Activated CD4-positive, alpha-beta T cell treated with anti-CD3 and anti-CD28 coated beads, Interleukin-2, amount 10 ng/mL, durations not matched to agents 7 days and 5 days (primary cell): ENCODE data around the gene NOP9. TPM values are rescaled to one million over a fixed set of nuclear protein-coding genes. Genes with fewer than 3 reads are reported as not detected.

Experiments
- CTCF ChIA-PET: fragments of 350-600 bp; sonication (Branson Sonifier 250); formaldehyde crosslinking; loops from one replicate; lab custom pipeline; 2021; ENCODE audit warnings: antibody characterized with exemption; lab: Charles Lee
- POLR2A ChIA-PET: fragments of 350-600 bp; sonication (Branson Sonifier 250); formaldehyde crosslinking; loops from one replicate; lab custom pipeline; 2021; ENCODE audit warnings: antibody characterized with exemption; lab: Charles Lee
- DNase-seq: peaks from one replicate; pipeline ENCODE4 v3.0.0-alpha.2; 2020
- H3K27ac Mint-ChIP-seq: one replicate; pipeline ENCODE4 v1.8.0; 2021; ENCODE audit warnings: mild to moderate bottlenecking, moderate library complexity, mixed read lengths
- H3K27me3 Mint-ChIP-seq: one replicate; pipeline ENCODE4 v1.8.0; 2021; ENCODE audit warnings: mixed read lengths
- H3K36me3 Mint-ChIP-seq: one replicate; pipeline ENCODE4 v1.8.0; 2021; ENCODE audit warnings: low read depth, mixed read lengths
- H3K4me1 Mint-ChIP-seq: one replicate; pipeline ENCODE4 v1.8.0; 2021; ENCODE audit warnings: mixed read lengths
- H3K4me3 Mint-ChIP-seq: one replicate; pipeline ENCODE4 v1.8.0; 2021; ENCODE audit warnings: mild to moderate bottlenecking, moderate library complexity, mixed read lengths
- H3K9me3 Mint-ChIP-seq: one replicate; pipeline ENCODE4 v1.8.0; 2021; ENCODE audit warnings: mixed read lengths
- total RNA-seq, 2 experiments: library from RNA; stranded (reverse); gene quantifications; one replicate each; pipeline ENCODE4 v1.2.3, GENCODE V29; 2021

The NOP9 gene, protein sequence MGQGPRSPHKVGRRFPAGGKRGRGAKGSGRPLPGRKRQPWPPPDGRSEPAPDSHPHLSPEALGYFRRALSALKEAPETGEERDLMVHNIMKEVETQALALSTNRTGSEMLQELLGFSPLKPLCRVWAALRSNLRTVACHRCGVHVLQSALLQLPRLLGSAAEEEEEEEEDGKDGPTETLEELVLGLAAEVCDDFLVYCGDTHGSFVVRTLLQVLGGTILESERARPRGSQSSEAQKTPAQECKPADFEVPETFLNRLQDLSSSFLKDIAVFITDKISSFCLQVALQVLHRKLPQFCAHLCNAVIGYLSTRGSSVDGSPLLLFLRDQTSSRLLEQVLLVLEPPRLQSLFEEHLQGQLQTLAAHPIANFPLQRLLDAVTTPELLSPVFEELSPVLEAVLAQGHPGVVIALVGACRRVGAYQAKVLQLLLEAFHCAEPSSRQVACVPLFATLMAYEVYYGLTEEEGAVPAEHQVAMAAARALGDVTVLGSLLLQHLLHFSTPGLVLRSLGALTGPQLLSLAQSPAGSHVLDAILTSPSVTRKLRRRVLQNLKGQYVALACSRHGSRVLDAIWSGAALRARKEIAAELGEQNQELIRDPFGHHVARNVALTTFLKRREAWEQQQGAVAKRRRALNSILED
- total RNA-seq, result 10 to 100 TPM; 30.8 to 35.2 TPM

DNA sequence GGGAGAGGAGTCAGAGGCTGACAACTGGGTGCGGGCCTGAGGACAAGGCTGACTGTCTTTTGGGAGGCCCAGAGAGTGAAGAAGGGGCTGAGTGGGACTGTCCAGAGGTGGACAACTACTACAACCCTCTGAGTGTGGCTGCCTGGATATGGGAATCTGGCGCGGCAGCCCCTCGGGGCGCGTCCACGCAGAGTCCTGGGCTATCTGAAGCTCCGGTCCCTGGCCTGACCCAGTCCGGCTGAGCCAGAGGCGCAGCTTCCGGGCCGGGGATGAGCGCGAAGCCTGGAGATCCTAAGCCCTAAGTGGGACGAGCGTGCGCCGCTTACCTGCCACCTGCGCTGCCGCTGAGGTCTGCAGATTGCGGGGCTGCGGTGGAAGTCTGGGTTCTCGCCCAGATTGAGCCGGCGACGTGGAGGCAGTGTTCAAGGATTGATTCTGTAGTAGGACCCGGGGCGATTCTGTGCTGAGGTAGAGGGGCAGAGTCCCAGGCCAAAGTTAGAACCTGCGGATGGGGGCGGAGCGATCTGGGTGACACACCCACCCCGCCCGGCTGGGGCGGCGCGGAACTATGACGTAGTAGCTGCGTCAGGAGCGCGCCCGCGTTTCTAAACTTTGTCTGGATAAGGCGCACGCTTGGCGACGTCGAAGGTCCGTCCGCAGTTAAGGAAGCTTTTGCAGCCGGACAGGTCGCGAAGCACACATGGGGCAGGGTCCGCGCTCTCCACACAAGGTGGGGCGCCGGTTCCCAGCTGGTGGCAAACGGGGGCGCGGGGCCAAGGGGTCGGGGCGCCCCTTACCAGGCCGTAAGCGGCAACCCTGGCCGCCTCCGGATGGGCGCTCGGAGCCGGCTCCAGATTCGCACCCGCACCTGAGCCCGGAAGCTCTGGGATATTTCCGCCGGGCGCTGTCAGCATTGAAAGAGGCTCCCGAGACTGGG, at the start of gene NOP9, which contains the start of gene DHRS1:
Gene NOP9 (plus strand): TSS at position 596 of the 937 bp plus-strand sequence. CDS start 105 bp downstream, at position 701.
Gene DHRS1 (minus strand): TSS at position 526 of the 937 bp plus-strand sequence. CDS start 674 bp downstream, outside the sequence.
- peak; percentile 92 for DNase-seq
- H3K27ac Mint-ChIP-seq, result peak within 1 kb of the TSS; percentile 93
- peaks cover 45% of the 10 kb centered on the region for H3K36me3 Mint-ChIP-seq
- ChIA-PET CTCF (interaction anchor here (0.6 to 8.7 kb wide), 14 partner anchors 9 to 137 kb away, joined by 3 to 111 read pairs (median 4); partner anchors contain the start of genes CIDEB, KHNYN, LTB4R and LTB4R2), POLR2A (interaction anchor here (1.3 to 1.6 kb wide), 2 partner anchors 11 to 58 kb away, joined by 4 to 5 read pairs; partner anchors contain the start of gene TINF2)
- H3K27me3 Mint-ChIP-seq, result no peaks in the 10 kb centered on the region
- H3K4me3 Mint-ChIP-seq, result peak within 1 kb of the TSS; percentile 89
- H3K9me3 Mint-ChIP-seq, result no peaks in the 10 kb centered on the region
- H3K4me1 Mint-ChIP-seq, result peaks cover 53% of the 10 kb centered on the region

GRCh38 chr14:24250354-24250753, 49.3 kb upstream of the NOP9 start:
- Mint-ChIP-seq H3K4me1 (peaks cover 47% of the 10 kb centered on the region), H3K27ac (peak overlapping the region; percentile 76), H3K27me3 (no peaks in the 10 kb centered on the region), H3K9me3 (no peaks in the 10 kb centered on the region), H3K36me3 (peaks cover 30% of the 10 kb centered on the region), H3K4me3 (peak overlapping the region; percentile 33)
- CTCF ChIA-PET, result interaction anchor here (1.1 to 4.3 kb wide), 9 partner anchors 8 to 82 kb away, joined by 3 to 29 read pairs (median 4); partner anchors contain the start of genes CIDEB, RABGGTA and TINF2
- DNase-seq, result no peak
- POLR2A ChIA-PET, result no interaction called here

DNA sequence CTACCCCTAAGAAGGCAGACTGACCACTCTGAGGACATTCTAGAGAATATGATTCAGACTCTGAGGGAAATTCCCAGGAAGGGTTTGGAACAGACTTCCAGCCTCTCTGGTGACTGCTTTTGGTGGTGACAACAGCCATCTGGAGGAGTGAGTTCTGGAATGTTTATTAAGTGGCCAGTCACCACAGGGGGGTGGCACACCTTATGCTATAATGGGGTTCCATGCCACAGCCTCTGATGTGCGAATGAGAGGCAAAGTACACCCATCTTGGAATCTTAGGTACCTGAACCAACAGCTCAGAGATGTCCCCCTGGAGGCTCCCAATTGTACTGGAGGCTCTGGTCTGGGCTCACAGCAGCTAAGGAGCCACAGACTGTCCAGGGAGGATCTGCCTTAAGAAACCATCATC, 47.8 kb upstream of the NOP9 start:
- Mint-ChIP-seq H3K36me3 (peaks cover 30% of the 10 kb centered on the region), H3K27ac (peak overlapping the region; percentile 28), H3K4me1 (peaks cover 43% of the 10 kb centered on the region)

DNA sequence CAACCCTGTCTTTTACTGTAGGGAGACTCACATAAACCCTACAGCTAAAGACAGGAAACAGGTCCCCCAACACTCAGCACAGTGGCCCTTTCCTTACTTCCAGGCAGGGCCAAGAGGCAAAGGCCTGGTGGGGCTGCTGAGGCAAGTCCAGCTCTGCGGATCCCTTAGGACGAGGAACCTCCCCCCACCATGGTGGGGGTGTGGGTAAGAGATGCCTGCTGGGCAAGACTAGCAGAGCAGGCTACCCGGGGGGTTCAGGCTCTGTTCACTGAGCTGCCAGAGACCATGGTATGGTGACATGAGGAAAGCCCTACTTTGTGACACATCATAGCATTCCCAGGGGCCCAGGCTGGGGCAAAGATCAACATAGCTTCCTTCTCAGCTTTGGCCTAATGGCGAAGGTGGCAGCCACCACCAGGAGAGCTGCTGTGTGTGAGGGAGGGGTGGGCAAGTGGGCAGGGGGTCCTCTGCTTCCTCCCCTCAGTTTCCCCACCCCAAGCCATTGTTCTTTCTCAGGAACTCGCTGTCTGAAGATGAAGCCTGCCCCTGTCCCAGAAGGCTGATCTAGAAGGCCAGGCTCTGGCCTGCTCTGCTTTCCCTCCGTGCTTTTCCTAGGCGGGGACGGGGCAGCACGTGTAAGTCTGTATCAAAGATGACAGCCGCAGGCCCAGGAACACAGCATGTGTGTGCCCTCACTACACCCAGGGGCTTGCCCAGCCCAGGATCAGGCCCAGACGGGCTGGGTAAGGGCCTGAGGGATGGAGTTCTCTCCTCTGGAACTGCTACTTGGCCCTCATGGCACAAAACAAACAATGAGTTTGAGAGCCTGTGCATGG, 47.1 kb upstream of the NOP9 start:
- DNase-seq, result no peak
- no peaks in the 10 kb centered on the region for H3K27me3 Mint-ChIP-seq
- POLR2A ChIA-PET, result no interaction called here

More for the DNA sequence above, 47.8 kb upstream of the NOP9 start:
- H3K9me3 Mint-ChIP-seq, result no peaks in the 10 kb centered on the region
- no peaks in the 10 kb centered on the region for H3K27me3 Mint-ChIP-seq
- ChIA-PET CTCF (interaction anchor here (1.1 to 4.3 kb wide), 6 partner anchors 9 to 56 kb away, joined by 3 to 29 read pairs (median 16); partner anchors contain the start of genes CIDEB, RABGGTA and TINF2), POLR2A (no interaction called here)
- H3K4me3 Mint-ChIP-seq, result no peak overlapping the region
- DNase-seq, result no peak

GRCh38 chr14:24253936-24254335, 45.7 kb upstream of the NOP9 start:
- Mint-ChIP-seq H3K4me1 (peaks cover 27% of the 10 kb centered on the region), H3K27ac (no peak overlapping the region), H3K27me3 (no peaks in the 10 kb centered on the region), H3K4me3 (no peak overlapping the region), H3K9me3 (no peaks in the 10 kb centered on the region), H3K36me3 (peaks cover 19% of the 10 kb centered on the region)
- DNase-seq, result no peak
- CTCF ChIA-PET, result interaction anchor here (0.6 to 4.3 kb wide), 4 partner anchors 17 to 54 kb away, joined by 3 to 29 read pairs (median 16); partner anchors contain the start of genes CIDEB and RABGGTA
- POLR2A ChIA-PET, result no interaction called here

More for the DNA sequence above, 47.1 kb upstream of the NOP9 start:
- no peaks in the 10 kb centered on the region for H3K9me3 Mint-ChIP-seq
- peaks cover 29% of the 10 kb centered on the region for H3K36me3 Mint-ChIP-seq
- CTCF ChIA-PET, result interaction anchor here (1.0 to 4.3 kb wide), 6 partner anchors 10 to 57 kb away, joined by 3 to 29 read pairs (median 16); partner anchors contain the start of genes CIDEB, RABGGTA, TINF2 and TM9SF1
- no peak overlapping the region for H3K27ac Mint-ChIP-seq
- H3K4me3 Mint-ChIP-seq, result no peak overlapping the region
- H3K4me1 Mint-ChIP-seq, result peaks cover 40% of the 10 kb centered on the region

- H3K4me3 Mint-ChIP-seq, result no peak overlapping the region
- H3K4me1 Mint-ChIP-seq, result peaks cover 20% of the 10 kb centered on the region
- no peak overlapping the region for H3K27ac Mint-ChIP-seq
- POLR2A ChIA-PET, result no interaction called here
- H3K9me3 Mint-ChIP-seq, result no peaks in the 10 kb centered on the region
- no peak for DNase-seq
- CTCF ChIA-PET, result interaction anchor here (0.8 to 1.1 kb wide), 2 partner anchors 42 to 79 kb away, joined by 3 to 4 read pairs; no protein-coding TSS in a partner anchor
- H3K36me3 Mint-ChIP-seq, result peaks cover 16% of the 10 kb centered on the region
- no peaks in the 10 kb centered on the region for H3K27me3 Mint-ChIP-seq
Measured at GRCh38 chr14:24254630-24255392, 44.8 kb upstream of the NOP9 start.

DNA sequence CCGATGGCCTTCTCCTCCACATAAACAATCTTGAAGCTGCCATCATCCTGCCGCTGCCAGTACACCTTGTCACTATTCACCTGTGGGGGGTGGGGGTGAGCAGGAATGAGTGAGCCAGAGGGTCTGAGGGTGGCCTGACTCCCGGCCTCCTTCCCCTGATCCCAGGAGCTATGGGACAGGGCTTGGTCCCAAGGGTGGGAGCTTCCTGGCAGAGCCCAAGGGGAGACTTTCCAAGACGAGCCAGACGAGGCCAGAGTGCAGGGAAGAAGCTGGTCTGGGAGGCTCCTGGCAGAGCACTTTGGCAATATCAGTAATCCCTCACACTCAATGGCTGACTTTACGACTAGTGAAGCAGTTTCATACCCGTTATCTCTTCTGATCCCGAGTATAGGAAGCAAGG, 44.2 kb upstream of the NOP9 start:
- ChIA-PET CTCF (interaction anchor here (0.6 to 1.9 kb wide), 4 partner anchors 14 to 361 kb away, joined by 3 to 5 read pairs (median 4); no protein-coding TSS in a partner anchor), POLR2A (no interaction called here)
- no peak for DNase-seq
- Mint-ChIP-seq H3K4me3 (no peak overlapping the region), H3K9me3 (no peaks in the 10 kb centered on the region), H3K27ac (no peak overlapping the region), H3K4me1 (peaks cover 13% of the 10 kb centered on the region), H3K27me3 (no peaks in the 10 kb centered on the region), H3K36me3 (peaks cover 12% of the 10 kb centered on the region)

DNA sequence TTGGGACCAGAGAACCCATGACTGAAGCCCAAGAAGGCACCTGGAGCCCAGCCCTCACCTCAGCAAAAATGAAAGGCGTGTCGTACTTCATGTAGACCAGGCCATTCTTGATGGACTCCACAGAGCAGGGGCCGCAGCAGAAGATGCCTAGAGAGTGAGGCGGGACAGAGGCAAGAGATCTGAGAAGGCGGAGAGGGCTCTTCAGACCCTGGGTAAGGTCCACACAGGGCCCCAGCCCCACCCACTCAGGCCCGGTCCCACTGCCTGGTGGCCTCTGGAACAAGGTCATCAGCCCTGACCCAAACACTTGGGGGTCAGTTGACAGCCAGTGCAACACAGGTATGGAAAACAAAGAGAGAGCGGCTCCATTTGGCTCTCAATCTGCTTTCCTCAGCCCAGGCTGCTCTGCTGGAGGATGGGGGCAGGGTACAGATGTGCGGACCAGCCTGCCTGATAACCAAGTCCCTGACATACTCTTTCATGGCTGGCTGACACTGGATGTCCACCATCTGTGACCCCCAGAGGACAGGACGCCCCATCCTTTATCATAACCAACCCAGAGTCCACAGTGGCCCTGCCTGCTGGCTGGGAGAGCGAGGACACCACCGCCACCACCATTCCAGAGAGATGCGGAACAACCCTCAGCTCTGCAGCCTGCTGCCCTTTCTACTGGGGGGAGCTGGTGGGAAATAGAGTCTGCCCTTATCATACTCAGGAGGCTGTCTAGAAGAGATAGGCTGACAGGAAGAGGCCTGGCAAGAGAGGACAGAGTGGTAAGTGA, 43.5 kb upstream of the NOP9 start:
- no peak for DNase-seq
- POLR2A ChIA-PET, result no interaction called here

GRCh38 chr14:24256960-24257359, 42.7 kb upstream of the NOP9 start:
- Mint-ChIP-seq H3K9me3 (no peaks in the 10 kb centered on the region), H3K27ac (no peak overlapping the region), H3K36me3 (peaks cover 6% of the 10 kb centered on the region), H3K4me1 (no peaks in the 10 kb centered on the region), H3K4me3 (no peak overlapping the region), H3K27me3 (no peaks in the 10 kb centered on the region)
- ChIA-PET POLR2A (no interaction called here), CTCF (interaction anchor here (0.6 to 2.1 kb wide), 7 partner anchors 8 to 109 kb away, joined by 3 to 11 read pairs (median 5); partner anchors contain the start of genes CIDEB and RABGGTA)
- no peak for DNase-seq

More for the DNA sequence above, 43.5 kb upstream of the NOP9 start:
- CTCF ChIA-PET, result interaction anchor here (0.6 to 1.9 kb wide), 6 partner anchors 9 to 360 kb away, joined by 3 to 6 read pairs (median 4); partner anchors contain the start of gene CIDEB
- Mint-ChIP-seq H3K4me1 (peaks cover 7% of the 10 kb centered on the region), H3K9me3 (no peaks in the 10 kb centered on the region), H3K27ac (no peak overlapping the region), H3K27me3 (no peaks in the 10 kb centered on the region), H3K36me3 (peaks cover 10% of the 10 kb centered on the region), H3K4me3 (no peak overlapping the region)

- H3K27ac Mint-ChIP-seq, result no peak overlapping the region
- H3K4me3 Mint-ChIP-seq, result no peak overlapping the region
- no peak for DNase-seq
- ChIA-PET CTCF (interaction anchor here (1.3 to 2.1 kb wide), 4 partner anchors 9 to 50 kb away, joined by 3 to 11 read pairs (median 5); partner anchors contain the start of genes CIDEB, DHRS1, NOP9 and RABGGTA), POLR2A (no interaction called here)
- H3K4me1 Mint-ChIP-seq, result no peaks in the 10 kb centered on the region
- peaks cover 6% of the 10 kb centered on the region for H3K36me3 Mint-ChIP-seq
- no peaks in the 10 kb centered on the region for H3K27me3 Mint-ChIP-seq
- H3K9me3 Mint-ChIP-seq, result no peaks in the 10 kb centered on the region
Measured at GRCh38 chr14:24258119-24258518, 41.5 kb upstream of the NOP9 start.
